Naive B cell (primary cell): ENCODE data around the gene CAPN10. TPM values are rescaled to one million over a fixed set of nuclear protein-coding genes. Genes with fewer than 3 reads are reported as not detected.

ENCODE experiments used
- ATAC-seq, 2 donors: fragments of 150-1000 bp; cut with Tn5 transposase; 2 replicates each; pipeline ENCODE4 v1.10.0; 2021; ENCODE audit warnings: low read depth in 2 of 2, mild to moderate bottlenecking in 2 of 2, moderate library complexity in 2 of 2
- DNase-seq: peaks from one replicate; pipeline ENCODE4 v3.0.0; 2022
- H3K27ac Mint-ChIP-seq, 6 donors: one replicate each; pipeline ENCODE4 v1.8.0; 2020 to 2022; ENCODE audit warnings: mild to moderate bottlenecking in 6 of 6, mixed read lengths in 6 of 6, moderate library complexity in 5 of 6, inconsistent platforms in 2 of 6
- H3K27me3 Mint-ChIP-seq, 3 donors: one replicate each; pipeline ENCODE4 v1.8.0; 2021 to 2022; ENCODE audit warnings: mixed read lengths in 3 of 3, mild to moderate bottlenecking in 1 of 3
- H3K36me3 Mint-ChIP-seq, 2 donors: one replicate each; pipeline ENCODE4 v1.8.0; 2020 to 2022; ENCODE audit warnings: mixed read lengths in 2 of 2, inconsistent platforms in 1 of 2, mild to moderate bottlenecking in 1 of 2
- H3K4me1 Mint-ChIP-seq, 3 donors: one replicate each; pipeline ENCODE4 v1.8.0; 2020 to 2022; ENCODE audit warnings: mixed read lengths in 3 of 3, inconsistent platforms in 1 of 3, mild to moderate bottlenecking in 1 of 3, moderate library complexity in 1 of 3
- H3K4me3 Mint-ChIP-seq, 8 donors: one replicate each; pipeline ENCODE4 v1.8.0; 2020 to 2022; ENCODE audit warnings: mild to moderate bottlenecking in 8 of 8, mixed read lengths in 8 of 8, moderate library complexity in 8 of 8, inconsistent platforms in 2 of 8
- H3K9me3 Mint-ChIP-seq, 7 donors: one replicate each; pipeline ENCODE4 v1.8.0; 2020 to 2022; ENCODE audit warnings: mixed read lengths in 7 of 7, mild to moderate bottlenecking in 5 of 7, inconsistent platforms in 2 of 7, moderate library complexity in 1 of 7
- polyA plus RNA-seq, 6 donors: library from polyadenylated mRNA; unstranded; fragments of 300-500 nt; fragmentation: Illumina TruSeq; gene quantifications; one replicate each; pipeline ENCODE4 v1.2.3, GENCODE V29; 2021; ENCODE audit warnings: low read depth in 6 of 6

Gene CAPN10
- polyA plus RNA-seq, 6 donors from 2014 or later = 1.4 to 19.0 (median 7.5) TPM

DNA sequence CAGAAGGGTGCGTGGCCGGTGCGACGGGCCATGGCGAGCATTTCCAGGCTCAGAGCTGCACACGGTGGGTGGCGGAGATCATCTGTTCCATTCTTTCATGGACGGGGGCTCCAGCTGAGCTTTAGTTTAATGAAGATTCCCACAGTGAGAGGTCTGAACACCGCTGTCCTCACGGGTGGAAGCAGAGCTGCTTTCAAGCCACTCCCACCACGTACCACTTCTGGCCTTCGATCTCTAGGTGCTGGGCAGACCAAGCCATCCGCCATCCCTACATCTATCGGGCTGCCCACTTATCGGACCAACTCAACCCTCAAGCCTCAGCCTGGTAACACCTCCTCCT, 57.2 kb downstream of the CAPN10 start:
- Mint-ChIP-seq H3K9me3 (no peaks in the 10 kb centered on the region), H3K4me3 (no peak overlapping the region), H3K36me3 (no peaks in the 10 kb centered on the region), H3K4me1 (no peaks in the 10 kb centered on the region), H3K27me3 (peaks cover 5 to 29% (median 22%) of the 10 kb centered on the region in 3 donors), H3K27ac (no peak overlapping the region)
- ATAC-seq (no peak), DNase-seq (no peak)

DNA sequence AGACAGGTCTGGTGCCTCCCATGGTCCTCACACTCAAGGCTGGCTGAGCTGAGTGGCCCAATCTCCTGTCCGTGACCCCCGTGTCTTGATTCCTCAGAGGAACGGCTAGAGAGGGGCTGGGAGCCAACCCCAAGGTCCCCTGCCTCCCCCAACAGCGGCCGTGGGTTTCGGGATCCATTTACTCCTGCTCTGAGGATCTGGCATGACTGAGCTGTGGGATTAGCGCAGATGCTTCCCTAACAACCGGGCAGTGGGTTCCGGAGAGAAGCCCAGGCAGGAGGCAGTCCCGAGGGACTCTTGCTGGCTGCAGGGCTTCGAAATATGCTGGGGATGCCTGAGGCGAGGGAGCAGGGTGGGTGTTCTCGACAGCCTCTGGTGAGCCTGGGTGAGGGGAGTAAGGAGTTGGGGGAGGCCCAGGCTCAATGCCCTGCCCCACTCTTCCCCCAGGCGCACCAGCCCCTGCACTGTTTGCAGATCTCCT, 57.7 kb downstream of the CAPN10 start:
- ATAC-seq (no peak), DNase-seq (no peak)
- Mint-ChIP-seq H3K4me1 (no peaks in the 10 kb centered on the region), H3K36me3 (no peaks in the 10 kb centered on the region), H3K4me3 (no peak overlapping the region), H3K27me3 (peaks cover 8 to 34% (median 24%) of the 10 kb centered on the region in 3 donors), H3K9me3 (no peaks in the 10 kb centered on the region), H3K27ac (no peak overlapping the region)

DNA sequence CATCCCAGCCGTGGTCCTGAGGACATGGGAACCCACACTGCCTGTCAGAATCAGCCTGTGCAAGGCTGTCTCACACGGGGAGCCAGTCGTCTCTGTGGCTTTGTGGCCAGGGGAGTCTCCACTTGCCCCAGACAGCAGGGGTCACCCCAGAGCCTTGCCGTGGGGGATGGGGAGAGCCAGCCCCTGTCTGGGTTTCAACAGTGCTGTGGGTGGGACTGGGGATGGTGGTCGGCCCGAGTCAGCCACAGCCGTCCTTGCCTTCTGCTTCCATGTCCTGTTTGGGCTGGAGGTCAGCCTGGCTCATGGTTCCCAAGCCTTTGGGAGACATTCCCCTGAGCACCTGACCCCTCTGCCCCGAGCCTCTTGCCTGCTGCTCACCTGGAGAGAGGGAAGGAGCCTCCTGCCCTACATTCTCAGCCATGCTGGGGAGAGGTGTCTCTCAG, 58.3 kb downstream of the CAPN10 start:
- Mint-ChIP-seq H3K27me3 (peaks cover 10 to 40% (median 24%) of the 10 kb centered on the region in 3 donors), H3K9me3 (no peaks in the 10 kb centered on the region), H3K4me1 (no peaks in the 10 kb centered on the region), H3K27ac (no peak overlapping the region), H3K36me3 (no peaks in the 10 kb centered on the region), H3K4me3 (no peak overlapping the region)
- DNase-seq = no peak
- ATAC-seq = no peak

DNA sequence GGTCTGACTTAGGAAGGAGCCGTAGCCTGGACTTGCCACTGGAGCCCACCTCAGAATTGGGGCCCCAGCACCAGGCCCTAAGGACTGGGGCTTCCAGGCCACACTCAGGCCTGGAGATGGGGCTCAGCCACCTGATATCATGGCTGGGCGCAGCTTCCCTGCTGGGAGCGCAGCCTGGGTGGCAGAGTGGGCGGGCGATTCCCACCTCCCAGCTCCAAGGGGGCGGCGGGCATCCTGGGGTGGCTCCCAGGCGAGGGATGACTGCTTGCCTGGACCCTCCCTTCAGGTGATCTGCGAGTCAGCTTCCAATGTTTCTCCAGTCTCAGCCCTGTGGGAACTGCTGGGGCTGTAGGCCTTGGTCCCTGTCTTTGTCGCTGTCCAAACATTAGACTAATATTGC, 58.8 kb downstream of the CAPN10 start:
- no peaks in the 10 kb centered on the region for H3K9me3 Mint-ChIP-seq
- no peak overlapping the region for H3K27ac Mint-ChIP-seq
- no peak overlapping the region for H3K4me3 Mint-ChIP-seq
- no peaks in the 10 kb centered on the region for H3K4me1 Mint-ChIP-seq
- no peak for DNase-seq
- no peaks in the 10 kb centered on the region for H3K36me3 Mint-ChIP-seq
- peaks cover 10 to 45% (median 27%) of the 10 kb centered on the region in 3 donors for H3K27me3 Mint-ChIP-seq
- no peak for ATAC-seq

DNA sequence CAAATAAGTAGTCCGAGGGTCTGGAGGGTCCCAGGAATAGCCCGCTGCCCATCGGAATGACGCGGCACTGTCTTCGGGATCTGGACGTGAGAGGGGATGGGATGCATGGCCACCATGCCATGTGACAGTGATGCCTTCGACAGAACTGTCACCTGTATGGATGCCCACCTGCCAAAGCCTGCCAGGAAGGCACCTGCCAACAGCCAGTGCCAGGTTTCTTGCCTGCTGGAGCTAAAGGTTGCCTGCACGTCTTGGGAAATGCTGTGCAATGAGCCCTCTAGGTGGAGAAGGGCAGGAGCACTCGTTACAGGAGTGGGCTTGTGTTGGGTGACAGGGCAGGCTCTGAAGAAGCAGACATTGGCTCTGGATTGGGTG, 59.3 kb downstream of the CAPN10 start:
- DNase-seq (no peak), ATAC-seq (no peak)
- Mint-ChIP-seq H3K36me3 (no peaks in the 10 kb centered on the region), H3K4me3 (no peak overlapping the region), H3K9me3 (no peaks in the 10 kb centered on the region), H3K4me1 (no peaks in the 10 kb centered on the region), H3K27me3 (peaks cover 11 to 50% (median 32%) of the 10 kb centered on the region in 3 donors), H3K27ac (peak overlapping the region in 2 of 6 donors; percentile 57 to 80)

DNA sequence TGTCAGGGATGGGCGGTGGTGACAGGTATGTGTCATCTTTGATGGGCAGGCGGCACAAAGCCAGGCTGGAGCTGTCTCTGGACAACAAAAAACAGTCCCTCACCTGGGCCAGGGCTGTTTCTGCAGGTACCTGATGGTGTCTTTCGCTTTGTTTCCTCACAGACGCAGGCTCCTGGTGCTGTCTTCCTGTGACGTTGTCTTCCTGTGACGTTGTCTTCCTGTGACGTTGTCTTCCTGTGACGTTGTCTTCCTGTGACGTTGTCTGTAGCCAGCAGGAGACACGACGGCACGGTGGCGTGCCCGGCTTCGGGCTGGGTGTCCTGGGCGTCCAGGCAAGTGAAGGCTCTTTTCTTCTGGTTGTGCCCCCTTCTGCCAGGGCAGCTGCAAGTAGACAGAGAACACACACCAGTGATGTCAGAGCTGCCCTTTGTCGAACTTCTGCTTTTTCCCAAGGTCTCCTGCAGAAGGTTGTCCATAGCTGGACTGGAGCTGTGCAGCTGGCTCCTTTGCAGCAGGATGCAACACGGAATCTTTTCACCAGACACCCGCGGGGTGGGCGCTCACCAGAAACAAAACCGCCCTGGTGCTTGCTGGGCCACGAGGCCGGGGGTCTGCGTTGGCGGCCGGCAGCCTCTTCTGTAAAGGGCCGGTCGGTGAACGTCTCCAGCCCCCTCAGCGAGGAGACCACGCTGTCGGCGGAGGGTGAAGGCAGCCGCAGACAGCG, 59.8 kb downstream of the CAPN10 start:
- Mint-ChIP-seq H3K27me3 (peaks cover 14 to 55% (median 37%) of the 10 kb centered on the region in 3 donors), H3K9me3 (peaks cover 0 to under 1% (median 0%) of the 10 kb centered on the region in 7 donors), H3K4me3 (no peak overlapping the region), H3K4me1 (no peaks in the 10 kb centered on the region), H3K36me3 (no peaks in the 10 kb centered on the region), H3K27ac (peak overlapping the region in 2 of 6 donors; percentile 75 to 80)
- ATAC-seq (no peak), DNase-seq (no peak)

DNA sequence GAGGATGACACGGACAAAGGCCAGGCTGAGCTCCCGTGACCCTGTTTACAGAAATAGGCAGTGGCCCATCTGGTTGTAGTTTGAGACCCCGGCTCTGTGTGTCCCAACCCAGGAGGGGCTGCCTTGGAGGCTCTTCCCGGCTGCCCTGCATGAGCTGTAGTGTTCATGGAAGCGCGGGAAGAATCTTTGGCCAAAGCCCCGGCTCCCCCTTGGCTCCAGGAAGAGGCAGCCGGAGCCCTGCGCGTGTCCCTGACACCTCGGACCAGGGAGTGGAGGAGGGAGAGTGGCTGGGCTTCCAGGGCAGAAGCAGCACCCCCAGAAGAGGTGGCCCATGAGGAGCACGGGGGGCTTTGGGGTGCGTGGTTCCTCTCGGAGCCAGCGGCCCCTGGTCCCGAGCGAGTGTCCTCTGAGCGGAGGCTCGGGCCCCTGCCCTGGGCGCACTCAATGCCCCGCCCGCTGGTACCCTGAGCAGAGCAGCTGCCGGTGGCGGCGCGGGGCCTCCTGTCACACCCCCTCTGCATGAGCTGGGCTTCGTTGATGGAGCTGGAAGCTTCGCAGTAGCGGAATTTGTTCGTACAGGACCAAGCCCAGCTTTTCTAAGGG, 60.5 kb downstream of the CAPN10 start:
- DNase-seq (no peak), ATAC-seq (no peak)
- no peaks in the 10 kb centered on the region for H3K4me1 Mint-ChIP-seq
- H3K27ac Mint-ChIP-seq = no peak overlapping the region
- H3K27me3 Mint-ChIP-seq = peaks cover 19 to 58% (median 43%) of the 10 kb centered on the region in 3 donors
- peaks cover 0 to 5% (median 3%) of the 10 kb centered on the region in 7 donors for H3K9me3 Mint-ChIP-seq
- H3K4me3 Mint-ChIP-seq = no peak overlapping the region
- no peaks in the 10 kb centered on the region for H3K36me3 Mint-ChIP-seq

DNA sequence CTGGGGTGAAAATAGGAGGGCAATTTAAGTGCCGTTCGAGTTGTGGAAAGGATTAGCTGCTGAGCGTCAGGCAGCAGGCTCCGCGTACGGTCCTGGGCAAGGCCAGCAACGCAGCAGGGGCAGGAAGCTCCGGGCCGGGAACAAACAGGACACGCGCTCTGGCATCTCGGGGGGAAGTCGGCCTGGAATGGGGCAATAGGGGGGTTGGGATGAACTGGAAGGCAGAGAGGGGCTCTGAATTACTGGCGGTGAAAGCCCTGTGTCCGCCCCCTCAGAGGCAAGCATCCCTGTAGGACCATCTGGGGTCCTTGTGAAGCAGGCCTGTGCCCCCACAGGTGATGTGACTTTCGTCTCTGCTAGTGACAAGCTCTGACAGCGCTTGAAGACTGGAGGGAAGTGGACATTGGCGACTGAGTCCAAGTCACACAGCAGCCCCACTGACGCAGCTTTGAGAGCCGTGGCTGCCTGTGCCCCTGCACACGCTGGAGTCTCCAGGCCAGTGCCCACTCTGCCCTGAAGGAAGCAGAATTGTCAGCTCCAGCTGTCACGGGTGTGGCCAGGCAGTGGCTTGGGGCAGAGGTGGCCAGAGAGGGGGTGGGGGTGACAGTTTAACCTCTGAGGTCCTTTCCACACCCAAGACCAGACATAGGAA, 61.1 kb downstream of the CAPN10 start:
- Mint-ChIP-seq H3K4me1 (no peaks in the 10 kb centered on the region), H3K4me3 (no peak overlapping the region), H3K9me3 (peaks cover 0 to 5% (median 3%) of the 10 kb centered on the region in 7 donors), H3K36me3 (no peaks in the 10 kb centered on the region), H3K27me3 (peaks cover 23 to 64% (median 47%) of the 10 kb centered on the region in 3 donors), H3K27ac (no peak overlapping the region)
- ATAC-seq = no peak
- DNase-seq = no peak

DNA sequence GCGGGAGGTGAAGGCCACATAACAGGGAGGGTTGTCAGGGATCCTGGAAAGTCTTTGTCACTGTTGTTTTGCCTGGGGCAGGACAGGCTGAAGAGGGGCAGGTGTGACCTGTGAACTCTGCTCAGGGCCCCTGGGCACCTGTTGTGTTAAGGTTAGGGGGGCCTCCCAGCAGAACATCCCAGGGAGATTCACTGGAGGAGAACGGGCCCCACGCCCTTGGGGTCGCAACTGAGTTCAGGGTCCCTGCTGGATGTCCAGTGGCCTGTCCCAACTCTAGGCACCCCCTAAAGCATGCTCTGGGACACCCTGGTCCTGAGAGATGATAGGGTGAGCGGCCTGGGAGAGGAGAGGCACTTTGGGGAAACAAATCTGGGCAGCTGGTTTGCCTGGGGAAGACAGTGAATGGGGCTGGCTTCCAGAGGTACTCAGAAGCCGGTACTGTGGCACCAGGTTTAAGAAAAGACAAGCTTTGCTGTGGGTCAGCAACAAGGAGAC, 61.7 kb downstream of the CAPN10 start:
- Mint-ChIP-seq H3K27ac (peak overlapping the region in 1 of 6 donors; percentile 69), H3K4me3 (no peak overlapping the region), H3K4me1 (no peaks in the 10 kb centered on the region), H3K36me3 (no peaks in the 10 kb centered on the region), H3K9me3 (peaks cover 0 to 5% (median 3%) of the 10 kb centered on the region in 7 donors), H3K27me3 (peaks cover 24 to 69% (median 49%) of the 10 kb centered on the region in 3 donors)
- ATAC-seq = no peak
- no peak for DNase-seq

Other genes starting within 250 kb of the CAPN10 start
- gene GPC1, start 151.1 kb upstream of the CAPN10 start, polyA plus RNA-seq = under 1 TPM in 5 of 6 donors, not detected in 1; 0.12 to 0.47 (median 0.36) TPM
- 10 to 100 TPM in 2 of 6 donors, 1 to 10 TPM in 4; 5.8 to 21.1 (median 8.9) TPM for gene ANKMY1, start 28.7 kb upstream of the CAPN10 start, polyA plus RNA-seq
- 10 to 100 TPM; 20.5 to 39.0 (median 24.7) TPM for gene DUSP28, start 26.4 kb upstream of the CAPN10 start, polyA plus RNA-seq
- gene RNPEPL1, start 18.2 kb upstream of the CAPN10 start, polyA plus RNA-seq = 10 to 100 TPM; 15.6 to 44.3 (median 28.3) TPM
- 1 to 10 TPM in 2 of 6 donors, under 1 TPM in 3, not detected in 1; 0.54 to 2.9 (median 0.82) TPM for gene GPR35, start 38.7 kb downstream of the CAPN10 start, polyA plus RNA-seq
- gene AQP12B, start 96.2 kb downstream of the CAPN10 start, polyA plus RNA-seq = not detected
- not detected for gene AQP12A, start 105.1 kb downstream of the CAPN10 start, polyA plus RNA-seq
- gene KIF1A, start 233.5 kb downstream of the CAPN10 start, polyA plus RNA-seq = not detected